Osteoblast (primary cell): Measurements from ENCODE around the gene SNTA1. TPM values are rescaled to one million over a fixed set of nuclear protein-coding genes. Genes with fewer than 3 reads are reported as not detected.
"Not testable (repeated sequence)": the region's sequence is repeated elsewhere in the genome, so short reads cannot be mapped to it uniquely, and the experiment has no call there.

ENCODE experiments used
- DNase-seq: peaks from one replicate; pipeline ENCODE4 v3.0.0; 2011; ENCODE audit warnings: low spot score, mixed read lengths; ENCODE audit not compliant: insufficient read length; ENCODE audit errors: missing footprints
- H2AFZ ChIP-seq: 2 replicates; pipeline ENCODE4 v1.6.0; 2011; ENCODE audit warnings: mild to moderate bottlenecking, low read length
- H3K27ac ChIP-seq: 2 replicates; pipeline ENCODE4 v1.5.1; 2011; ENCODE audit warnings: mild to moderate bottlenecking, low read depth, low read length, moderate library complexity
- H3K27me3 ChIP-seq: 2 replicates; pipeline ENCODE4 v1.6.0; 2012; ENCODE audit warnings: mild to moderate bottlenecking, control low read depth, inconsistent platforms, low read length, moderate library complexity; ENCODE audit not compliant: insufficient read depth
- H3K36me3 ChIP-seq: 2 replicates; pipeline ENCODE4 v1.5.1; 2011; ENCODE audit warnings: mild to moderate bottlenecking, low read length, control low read depth, moderate library complexity; ENCODE audit not compliant: insufficient read depth
- H3K4me1 ChIP-seq: 2 replicates; pipeline ENCODE4 v1.5.1; 2011; ENCODE audit warnings: mild to moderate bottlenecking, low read length, control low read depth, moderate library complexity; ENCODE audit not compliant: insufficient read depth
- H3K4me2 ChIP-seq: 2 replicates; pipeline ENCODE4 v1.6.0; 2011; ENCODE audit warnings: mild to moderate bottlenecking, low read length; ENCODE audit not compliant: insufficient read depth
- H3K4me3 ChIP-seq: fragments of 200-600 bp; sonication (generic); 3 replicates; pipeline ENCODE4 v1.5.1; 2012; ENCODE audit warnings: mild to moderate bottlenecking, low read length, inconsistent platforms; ENCODE audit not compliant: insufficient read depth
- H3K79me2 ChIP-seq: 2 replicates; pipeline ENCODE4 v1.6.0; 2012; ENCODE audit warnings: mild to moderate bottlenecking, low read length, control low read depth, inconsistent platforms; ENCODE audit not compliant: insufficient read depth
- H3K9me3 ChIP-seq: 2 replicates; pipeline ENCODE4 v1.5.1; 2011; ENCODE audit warnings: low read depth, low read length, control low read depth
- H4K20me1 ChIP-seq: 2 replicates; pipeline ENCODE4 v1.6.0; 2012; ENCODE audit warnings: mild to moderate bottlenecking, low read length, control low read depth; ENCODE audit not compliant: insufficient read depth
- total RNA-seq: library from RNA; depleted of rRNA; stranded (reverse); fragments of >200 nt; gene quantifications from 2 replicates; pipeline ENCODE4 v1.2.3, GENCODE V29; 2012
- TF ChIP-seq, protein P1 (sequence below): IDR thresholded peaks from 2 replicates; pipeline ENCODE4 v1.5.1; 2011; ENCODE audit warnings: mild to moderate bottlenecking, low read depth, low read length, moderate library complexity; ENCODE audit errors: extremely low read depth

The SNTA1 gene
- total RNA-seq, 1 donor: 27.5 TPM

DNA sequence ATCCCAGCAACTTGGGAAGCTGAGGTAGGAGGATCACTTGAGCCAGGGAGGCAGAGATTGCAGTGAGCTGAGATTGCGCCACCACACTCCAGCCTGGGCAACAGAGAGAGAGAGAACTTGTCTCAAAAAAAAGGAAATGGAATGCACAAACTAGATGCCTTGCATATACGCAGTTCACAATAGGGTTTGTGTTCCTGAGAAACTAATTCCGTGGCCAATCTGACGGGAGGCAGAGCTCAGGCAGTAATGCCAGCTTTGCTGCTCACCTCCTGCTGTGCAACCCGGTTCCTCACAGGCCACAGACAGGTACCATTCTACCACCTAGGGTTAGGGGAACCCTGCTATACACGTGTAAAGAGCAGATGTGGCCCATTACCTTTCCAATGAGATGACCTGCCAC is 43.6 kb downstream of the SNTA1 start:
- Histone ChIP-seq H3K4me2 (peak overlapping the region; percentile 98), H3K9me3 (no peaks in the 10 kb centered on the region), H4K20me1 (peaks cover 9% of the 10 kb centered on the region), H3K4me3 (peak overlapping the region; percentile 92), H3K27me3 (no peaks in the 10 kb centered on the region), H3K36me3 (no peaks in the 10 kb centered on the region), H3K27ac (no peak overlapping the region), H2AFZ (no peak overlapping the region), H3K4me1 (peaks cover 15% of the 10 kb centered on the region), H3K79me2 (peaks cover 63% of the 10 kb centered on the region)
- DNase-seq: no peak
- TF ChIP-seq, protein P1, sequence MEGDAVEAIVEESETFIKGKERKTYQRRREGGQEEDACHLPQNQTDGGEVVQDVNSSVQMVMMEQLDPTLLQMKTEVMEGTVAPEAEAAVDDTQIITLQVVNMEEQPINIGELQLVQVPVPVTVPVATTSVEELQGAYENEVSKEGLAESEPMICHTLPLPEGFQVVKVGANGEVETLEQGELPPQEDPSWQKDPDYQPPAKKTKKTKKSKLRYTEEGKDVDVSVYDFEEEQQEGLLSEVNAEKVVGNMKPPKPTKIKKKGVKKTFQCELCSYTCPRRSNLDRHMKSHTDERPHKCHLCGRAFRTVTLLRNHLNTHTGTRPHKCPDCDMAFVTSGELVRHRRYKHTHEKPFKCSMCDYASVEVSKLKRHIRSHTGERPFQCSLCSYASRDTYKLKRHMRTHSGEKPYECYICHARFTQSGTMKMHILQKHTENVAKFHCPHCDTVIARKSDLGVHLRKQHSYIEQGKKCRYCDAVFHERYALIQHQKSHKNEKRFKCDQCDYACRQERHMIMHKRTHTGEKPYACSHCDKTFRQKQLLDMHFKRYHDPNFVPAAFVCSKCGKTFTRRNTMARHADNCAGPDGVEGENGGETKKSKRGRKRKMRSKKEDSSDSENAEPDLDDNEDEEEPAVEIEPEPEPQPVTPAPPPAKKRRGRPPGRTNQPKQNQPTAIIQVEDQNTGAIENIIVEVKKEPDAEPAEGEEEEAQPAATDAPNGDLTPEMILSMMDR: no peak

DNA sequence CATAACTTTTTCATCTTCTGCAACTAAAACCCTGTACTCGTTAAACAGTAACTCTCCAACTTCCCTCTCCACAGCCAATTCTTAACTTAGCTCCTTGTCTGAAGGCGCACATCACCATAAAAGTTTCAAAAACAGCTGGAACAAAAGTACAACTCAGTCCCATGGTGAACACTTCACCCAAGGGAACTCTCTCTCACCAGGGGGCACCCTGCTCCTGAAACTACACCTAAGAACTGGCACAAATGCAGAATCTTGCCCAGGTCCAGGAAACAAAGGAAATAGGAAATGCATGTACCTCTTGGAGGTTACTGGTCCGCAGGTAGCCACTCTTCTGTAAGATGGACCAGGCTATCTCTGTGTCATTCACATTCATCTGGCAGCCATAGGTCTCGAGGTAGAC is 48.8 kb downstream of the SNTA1 start:
- Histone ChIP-seq H3K9me3 (no peaks in the 10 kb centered on the region), H3K27me3 (no peaks in the 10 kb centered on the region), H3K27ac (no peak overlapping the region), H3K4me2 (no peak overlapping the region), H3K36me3 (peaks cover 24% of the 10 kb centered on the region), H3K79me2 (peaks cover 48% of the 10 kb centered on the region), H3K4me3 (no peak overlapping the region), H4K20me1 (no peaks in the 10 kb centered on the region), H3K4me1 (no peaks in the 10 kb centered on the region), H2AFZ (no peak overlapping the region)
- no peak for DNase-seq
- TF ChIP-seq, protein P1: no peak

DNA sequence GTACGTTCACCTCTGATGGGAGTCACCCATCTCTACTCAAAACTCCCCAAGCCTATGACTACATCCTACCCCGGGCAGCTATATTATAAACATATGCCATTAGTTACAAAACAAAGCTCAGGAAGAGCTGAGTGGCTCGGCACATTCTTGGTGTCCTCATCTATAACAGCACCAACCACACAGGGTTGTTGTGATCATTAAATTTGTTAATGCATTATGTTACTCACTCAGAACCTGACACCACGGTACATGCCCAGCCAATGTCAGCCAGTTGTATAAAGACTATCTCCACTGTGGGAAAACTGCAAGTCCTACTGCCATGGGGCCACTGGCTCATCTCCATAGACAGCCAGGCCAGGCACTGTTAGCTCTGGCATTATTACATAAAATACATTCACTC is 50.0 kb downstream of the SNTA1 start:
- no peaks in the 10 kb centered on the region for H3K4me1 ChIP-seq
- H2AFZ ChIP-seq: no peak overlapping the region
- H3K27me3 ChIP-seq: no peaks in the 10 kb centered on the region
- peaks cover 37% of the 10 kb centered on the region for H3K79me2 ChIP-seq
- no peaks in the 10 kb centered on the region for H3K9me3 ChIP-seq
- no peak for DNase-seq
- H3K36me3 ChIP-seq: peaks cover 24% of the 10 kb centered on the region
- no peaks in the 10 kb centered on the region for H4K20me1 ChIP-seq
- H3K27ac ChIP-seq: no peak overlapping the region
- no peak overlapping the region for H3K4me2 ChIP-seq
- H3K4me3 ChIP-seq: no peak overlapping the region
- TF ChIP-seq, protein P1: no peak

DNA sequence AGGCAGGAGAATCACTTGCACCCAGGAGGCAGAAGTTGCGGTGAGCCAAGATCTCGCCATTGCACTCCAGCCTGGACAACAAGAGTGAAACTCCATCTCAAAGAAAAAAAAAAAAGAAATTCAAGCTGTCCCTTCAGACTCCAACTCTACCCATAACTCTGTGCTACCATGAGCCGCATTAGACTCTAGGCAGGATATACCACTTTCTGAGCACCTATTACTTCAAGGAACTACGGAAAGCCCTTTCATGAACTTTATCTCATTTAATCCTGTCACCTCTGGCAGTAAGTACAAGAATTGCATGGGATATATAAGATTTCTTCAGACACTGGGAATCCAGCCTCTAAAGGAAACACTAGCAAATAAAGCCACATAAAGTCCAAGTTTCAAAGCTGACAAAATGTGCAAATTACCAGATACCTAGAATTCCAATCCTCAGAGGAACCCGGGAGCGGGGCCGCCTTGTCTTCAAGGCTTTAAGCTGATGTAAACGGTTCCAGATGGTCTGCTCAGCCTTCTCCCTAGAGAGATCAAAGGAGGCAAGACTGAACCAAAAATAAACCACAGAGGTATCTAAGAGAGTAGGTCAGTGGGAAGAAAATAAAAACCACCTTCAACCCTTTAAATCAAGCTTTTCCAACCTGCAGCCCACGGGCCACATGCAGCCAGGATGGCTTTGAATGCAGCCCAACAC is 51.7 kb downstream of the SNTA1 start:
- H3K4me1 ChIP-seq: peaks cover 4% of the 10 kb centered on the region
- H4K20me1 ChIP-seq: no peaks in the 10 kb centered on the region
- H3K4me2 ChIP-seq: no peak overlapping the region
- TF ChIP-seq, protein P1: no peak
- H3K9me3 ChIP-seq: no peaks in the 10 kb centered on the region
- no peak overlapping the region for H2AFZ ChIP-seq
- DNase-seq: peak; percentile 91
- peaks cover 25% of the 10 kb centered on the region for H3K36me3 ChIP-seq
- no peaks in the 10 kb centered on the region for H3K27me3 ChIP-seq
- peaks cover 20% of the 10 kb centered on the region for H3K79me2 ChIP-seq
- no peak overlapping the region for H3K4me3 ChIP-seq
- H3K27ac ChIP-seq: no peak overlapping the region

DNA sequence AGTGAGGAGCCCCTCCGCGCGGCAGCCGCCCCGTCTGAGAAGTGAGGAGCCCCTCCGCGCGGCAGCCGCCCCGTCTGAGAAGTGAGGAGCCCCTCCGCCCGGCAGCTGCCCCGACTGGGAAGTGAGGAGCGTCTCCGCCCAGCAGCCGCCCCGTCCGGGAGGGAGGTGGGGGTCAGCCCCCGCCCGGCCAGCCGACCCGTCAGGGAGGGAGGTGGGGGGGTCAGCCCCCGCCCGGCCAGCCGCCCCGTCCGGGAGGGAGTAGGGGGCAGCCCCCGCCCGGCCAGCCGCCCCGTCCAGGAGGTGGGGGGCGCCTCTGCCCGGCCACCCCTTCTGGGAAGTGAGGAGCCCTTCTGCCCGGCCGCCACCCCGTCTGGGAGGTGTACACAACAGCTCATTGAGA is 54.2 kb downstream of the SNTA1 start:
- not testable (repeated sequence) for H4K20me1 ChIP-seq, DNase-seq, H3K27me3 ChIP-seq, H2AFZ ChIP-seq, H3K9me3 ChIP-seq, H3K79me2 ChIP-seq, H3K27ac ChIP-seq, H3K4me2 ChIP-seq, H3K4me3 ChIP-seq, H3K4me1 ChIP-seq
- peaks cover 48% of the 10 kb centered on the region for H3K36me3 ChIP-seq
